WTC11 (cell line): ENCODE results near the gene TNRC6A.

Experiments
- ATF3 ChIP-seq: sonication (generic); formaldehyde crosslinking; conservative IDR thresholded peaks from 2 replicates; pipeline ENCODE4 v1.8.1; 2022; ENCODE audit warnings: mild to moderate bottlenecking, missing genetic modification reagents
- CTCF ChIP-seq: fragments of 200-600 bp; IDR thresholded peaks from 2 replicates; pipeline ENCODE4 v1.8.0; 2022; ENCODE audit warnings: antibody characterized with exemption
- NR2C2 ChIP-seq: sonication (generic); formaldehyde crosslinking; IDR thresholded peaks from 2 replicates; pipeline ENCODE4 v1.8.0; 2022; ENCODE audit warnings: mild to moderate bottlenecking, missing genetic modification reagents
- PRDM15 ChIP-seq: sonication (generic); formaldehyde crosslinking; IDR thresholded peaks from 2 replicates; pipeline ENCODE4 v1.8.0; 2022; ENCODE audit warnings: missing genetic modification reagents
- SP1 ChIP-seq: sonication (generic); formaldehyde crosslinking; conservative IDR thresholded peaks from 2 replicates; pipeline ENCODE4 v1.8.1; 2022; ENCODE audit warnings: missing genetic modification reagents

GRCh38 chr16:24838554-24839266 is 109.3 kb downstream of the TNRC6A start:
- TF ChIP-seq CTCF (no peak), NR2C2 (CRISPR knock-in tag) (no peak), PRDM15 (CRISPR knock-in tag) (no peak), ATF3 (CRISPR knock-in tag) (no peak), SP1 (CRISPR knock-in tag) (no peak)
